HG03095 (cell line): ENCODE data around the gene DNAAF5.
"Not testable (repeated sequence)": the region's sequence is repeated elsewhere in the genome, so short reads cannot be mapped to it uniquely, and the experiment has no call there.

ENCODE experiments used
- ATAC-seq: cut with Tn5 transposase; IDR thresholded peaks from one replicate; pipeline ENCODE4 v1.9.1; 2021; ENCODE audit warnings: moderate library complexity; ENCODE audit not compliant: unreplicated experiment

Gene DNAAF5

DNA sequence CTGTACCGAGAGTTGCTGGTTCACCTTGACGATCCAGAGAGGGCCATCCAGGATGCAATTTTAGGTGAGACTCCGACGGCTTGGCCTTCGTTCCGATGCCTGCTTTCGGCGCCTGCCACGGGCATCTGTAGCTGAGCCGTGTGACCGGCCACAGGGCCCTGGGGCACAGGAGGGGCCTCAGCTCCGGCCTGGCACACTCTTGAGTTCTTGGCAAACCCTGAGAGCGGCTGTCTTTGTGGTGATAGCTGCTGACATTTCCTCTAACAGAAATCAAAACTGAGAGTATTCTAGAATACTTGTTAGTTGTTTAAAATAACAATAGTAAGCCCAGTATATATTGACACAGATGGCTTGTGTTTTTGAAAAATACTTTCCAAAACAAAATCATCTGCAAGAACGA, 53.6 kb downstream of the DNAAF5 start:
- no peak for ATAC-seq

DNA sequence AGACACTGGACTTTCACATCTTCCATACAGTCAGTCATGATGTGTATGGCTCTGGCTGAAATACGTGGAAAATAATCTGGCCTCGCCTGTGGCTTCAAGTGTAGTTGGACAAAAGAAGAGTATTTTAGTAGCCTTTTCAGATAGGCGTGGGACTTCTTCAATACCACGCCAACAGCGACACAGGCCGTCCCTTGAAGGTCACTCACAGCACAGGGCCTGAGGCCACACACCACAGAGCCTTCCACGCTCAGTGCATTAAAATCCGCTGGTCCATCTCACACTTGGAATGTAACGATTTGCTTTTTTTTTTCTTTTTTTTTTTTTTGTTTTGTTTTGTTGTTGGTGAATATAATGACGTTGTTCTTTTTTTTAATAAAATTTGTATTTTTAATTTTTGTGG, 54.0 kb downstream of the DNAAF5 start:
- no peak for ATAC-seq

DNA sequence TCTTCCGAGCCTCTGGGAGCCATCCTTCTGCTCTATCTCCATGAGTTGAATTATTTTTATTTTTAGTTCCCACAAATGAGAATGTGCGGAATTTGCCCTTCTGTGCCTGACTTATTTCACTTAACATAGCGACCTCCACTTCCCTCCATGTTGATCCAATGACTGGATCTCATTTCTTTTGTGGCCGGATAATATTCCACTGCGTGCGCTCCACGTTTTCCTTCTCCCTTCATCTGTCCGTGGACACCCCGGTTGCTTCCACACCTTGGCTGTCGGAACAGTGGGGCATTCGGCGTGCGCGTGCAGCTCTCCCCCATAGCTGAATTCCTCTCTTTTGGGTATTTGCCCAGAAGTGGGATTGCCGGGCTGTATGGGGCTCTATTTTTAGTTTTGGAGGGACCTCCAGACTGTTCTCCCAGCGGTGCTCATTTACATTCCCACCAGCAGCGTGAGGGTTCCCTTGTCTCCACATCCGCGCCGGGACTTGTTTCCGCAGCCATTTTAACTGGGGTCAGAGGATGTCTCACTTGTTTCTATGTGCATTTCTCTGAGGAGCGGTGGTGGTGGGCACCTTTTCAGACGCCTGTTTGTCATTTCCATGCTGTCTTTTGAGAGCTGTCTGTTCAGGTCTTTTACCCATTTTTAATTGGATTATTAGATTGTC, 54.8 kb downstream of the DNAAF5 start:
- ATAC-seq: no peak

DNA sequence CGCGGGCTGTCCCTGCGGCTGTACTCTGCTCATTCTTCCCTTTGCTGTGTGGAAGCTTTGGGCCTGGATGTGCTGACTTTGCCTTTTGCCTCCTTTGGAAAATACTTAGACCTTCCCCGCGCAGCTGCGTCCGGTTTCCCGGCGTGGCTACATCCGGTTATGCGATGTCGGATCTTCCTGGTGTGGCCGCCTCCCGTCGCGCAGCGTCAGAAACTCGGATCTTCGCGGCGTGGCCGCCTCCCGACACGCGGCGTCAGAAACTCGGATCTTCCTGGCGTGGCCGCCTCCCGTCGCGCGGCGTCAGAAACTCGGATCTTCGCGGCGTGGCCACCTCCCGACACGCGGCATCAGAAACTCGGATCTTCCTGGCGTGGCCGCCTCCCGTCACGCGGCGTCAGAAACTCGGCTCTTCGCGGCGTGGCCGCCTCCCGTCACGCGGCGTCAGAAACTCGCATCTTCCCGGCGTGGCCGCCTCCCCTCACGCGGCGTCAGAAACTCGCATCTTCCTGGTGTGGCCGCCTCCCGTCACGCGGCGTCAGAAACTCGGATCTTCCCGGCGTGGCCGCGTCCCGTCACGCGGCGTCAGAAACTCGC, 55.5 kb downstream of the DNAAF5 start:
- no peak for ATAC-seq

DNA sequence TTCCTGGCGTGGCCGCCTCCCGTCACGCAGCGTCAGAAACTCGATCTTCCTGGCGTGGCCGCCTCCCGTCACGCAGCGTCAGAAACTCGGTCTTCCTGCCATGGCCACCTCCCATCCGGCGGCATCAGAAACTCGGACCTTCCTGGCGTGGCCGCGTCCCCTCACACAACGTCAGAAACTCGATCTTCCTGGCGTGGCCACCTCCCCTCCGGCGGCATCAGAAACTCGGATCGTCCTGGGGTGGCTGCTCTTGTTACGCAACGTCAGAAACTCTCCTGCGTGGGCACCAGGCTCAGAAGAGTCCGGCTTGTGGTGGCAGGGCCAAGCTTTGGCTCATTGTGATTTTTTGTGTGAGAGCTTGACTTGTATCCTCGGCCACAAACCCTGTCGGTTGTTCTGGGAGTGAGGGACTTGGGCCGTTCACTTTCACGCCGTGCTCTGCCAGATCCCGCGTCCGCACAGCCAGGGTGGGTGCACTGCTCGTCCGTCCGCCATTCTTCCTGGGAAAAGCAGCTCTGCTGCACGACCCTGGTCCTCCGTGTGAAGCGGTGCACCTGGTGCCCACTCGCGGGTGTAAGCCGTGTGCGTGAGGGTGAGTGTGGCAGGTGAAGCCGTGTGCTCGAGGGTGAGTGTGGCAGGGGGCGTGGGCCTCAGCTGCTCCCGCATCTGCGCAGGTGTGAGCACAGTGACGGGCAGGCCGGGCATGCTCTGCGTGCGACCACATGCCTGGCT, 56.4 kb downstream of the DNAAF5 start:
- ATAC-seq: no peak

DNA sequence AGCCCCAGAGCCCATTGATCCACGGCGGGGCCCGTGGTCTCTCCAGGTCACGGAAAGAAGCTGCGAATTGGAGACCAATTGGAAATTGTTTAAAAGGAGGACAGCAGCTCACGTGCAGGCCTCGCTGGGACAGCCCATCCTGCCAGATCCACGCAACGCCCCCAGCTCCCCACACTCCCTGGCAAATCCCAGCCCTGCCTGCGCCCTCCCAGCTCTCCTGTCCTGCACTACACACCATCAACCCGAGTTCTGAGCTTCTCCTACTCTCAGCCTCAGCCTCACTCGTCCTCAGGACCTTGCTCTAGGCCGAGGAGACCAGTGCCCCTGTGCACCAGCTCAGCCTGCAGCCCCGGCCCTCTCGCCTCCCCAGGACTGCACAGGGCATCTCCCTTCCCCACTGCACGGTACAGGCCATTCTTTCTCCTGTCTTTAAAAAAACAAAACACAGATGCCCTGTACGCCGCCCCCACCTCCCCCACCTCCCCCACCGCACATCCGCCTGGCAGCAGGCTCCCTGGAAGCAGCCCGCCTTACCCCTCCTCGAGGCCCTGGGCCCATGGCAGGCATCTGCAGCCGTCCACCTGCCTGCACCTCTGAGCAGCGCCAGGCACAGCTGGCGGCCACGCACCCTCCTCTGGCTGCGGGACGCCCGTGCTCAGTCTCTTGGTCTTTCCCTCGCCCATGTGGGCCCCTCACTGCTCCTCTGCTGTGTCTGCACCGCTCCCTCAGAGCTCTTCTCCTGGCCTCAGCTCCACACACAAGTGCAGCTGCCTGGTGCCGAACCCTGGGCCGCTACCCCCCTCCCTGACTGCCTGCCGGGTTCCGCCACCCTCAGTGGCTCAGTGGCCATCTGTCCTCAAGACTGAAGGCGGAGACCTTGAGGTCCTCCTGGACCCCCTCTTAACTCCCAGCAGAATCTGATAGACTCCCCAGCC, 57.3 kb downstream of the DNAAF5 start:
- no peak for ATAC-seq

DNA sequence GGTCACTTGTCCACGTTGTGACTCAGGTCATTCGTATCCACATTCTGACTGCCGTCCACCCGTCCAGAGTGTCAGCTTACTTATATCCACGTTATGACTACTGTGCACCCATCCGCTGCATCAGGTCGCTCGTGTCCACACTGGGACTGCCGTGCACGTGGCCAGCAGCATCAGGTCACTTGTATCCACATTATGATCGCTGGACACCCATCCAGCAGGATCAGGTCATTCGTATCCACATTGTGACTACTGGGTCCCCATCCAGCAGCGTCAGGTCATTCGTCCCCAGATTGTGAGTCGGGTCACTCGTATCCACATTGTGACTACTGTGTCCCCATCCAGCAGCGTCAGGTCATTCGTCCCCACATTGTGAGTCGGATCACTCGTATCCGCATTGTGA, 58.5 kb downstream of the DNAAF5 start:
- ATAC-seq: no peak

DNA sequence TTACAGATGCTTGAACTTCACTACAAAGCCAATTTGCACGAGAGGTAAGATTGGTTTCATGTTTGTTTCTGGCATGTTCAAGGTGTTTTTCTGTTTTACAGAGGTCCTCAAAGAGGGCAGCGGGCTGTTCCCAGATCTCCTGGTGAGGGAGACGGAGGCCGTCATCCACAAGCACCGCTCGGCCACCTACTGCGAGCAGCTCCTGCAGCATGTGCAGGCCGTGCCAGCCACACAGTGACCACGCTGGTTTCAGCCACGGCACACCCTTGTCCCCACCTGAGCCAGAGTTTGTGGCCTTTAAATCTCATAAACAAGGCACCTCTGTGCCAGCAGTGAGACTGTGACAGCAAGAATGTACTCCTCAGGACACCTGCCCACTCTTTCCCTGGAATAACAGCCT, 58.9 kb downstream of the DNAAF5 start:
- no peak for ATAC-seq

DNA sequence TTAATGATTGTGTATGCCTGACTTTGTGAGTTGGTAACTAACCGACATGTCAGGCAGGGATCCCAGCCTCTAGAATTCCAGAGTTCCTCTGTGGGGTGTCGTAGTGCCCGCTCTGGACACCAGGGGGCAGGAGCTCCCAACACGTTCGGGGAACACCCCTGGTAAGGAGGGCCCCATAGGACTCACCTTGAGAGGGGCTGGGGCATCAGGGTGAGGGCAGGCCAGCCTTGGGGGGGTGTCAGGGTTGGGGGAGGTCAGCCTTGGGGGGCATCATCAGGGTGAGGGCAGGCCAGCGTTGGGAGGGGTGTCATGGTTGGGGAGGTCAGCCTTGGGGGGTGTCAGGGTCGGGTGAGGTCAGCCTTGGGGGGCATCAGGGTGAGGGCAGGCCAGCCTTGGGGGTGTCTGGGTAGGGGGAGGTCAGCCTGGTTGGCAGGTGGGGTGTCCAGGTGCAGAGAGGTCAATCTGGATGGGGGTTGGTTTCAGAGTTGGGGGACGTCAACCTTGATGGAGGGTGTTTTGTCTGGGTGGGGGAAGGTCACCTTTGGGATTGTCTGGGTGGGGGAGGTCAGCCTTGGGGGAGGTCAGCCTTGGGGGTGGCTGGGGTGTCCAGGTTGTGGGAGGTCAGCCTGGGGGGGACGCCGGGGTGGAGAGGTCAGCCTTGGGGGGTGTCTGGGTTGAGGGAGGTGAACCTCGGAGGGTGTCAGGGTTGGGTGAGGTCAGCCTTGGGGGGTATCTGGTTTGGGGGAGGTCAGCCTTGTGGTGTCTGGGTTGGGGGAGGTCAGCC, 60.2 kb downstream of the DNAAF5 start:
- no peak for ATAC-seq

DNA sequence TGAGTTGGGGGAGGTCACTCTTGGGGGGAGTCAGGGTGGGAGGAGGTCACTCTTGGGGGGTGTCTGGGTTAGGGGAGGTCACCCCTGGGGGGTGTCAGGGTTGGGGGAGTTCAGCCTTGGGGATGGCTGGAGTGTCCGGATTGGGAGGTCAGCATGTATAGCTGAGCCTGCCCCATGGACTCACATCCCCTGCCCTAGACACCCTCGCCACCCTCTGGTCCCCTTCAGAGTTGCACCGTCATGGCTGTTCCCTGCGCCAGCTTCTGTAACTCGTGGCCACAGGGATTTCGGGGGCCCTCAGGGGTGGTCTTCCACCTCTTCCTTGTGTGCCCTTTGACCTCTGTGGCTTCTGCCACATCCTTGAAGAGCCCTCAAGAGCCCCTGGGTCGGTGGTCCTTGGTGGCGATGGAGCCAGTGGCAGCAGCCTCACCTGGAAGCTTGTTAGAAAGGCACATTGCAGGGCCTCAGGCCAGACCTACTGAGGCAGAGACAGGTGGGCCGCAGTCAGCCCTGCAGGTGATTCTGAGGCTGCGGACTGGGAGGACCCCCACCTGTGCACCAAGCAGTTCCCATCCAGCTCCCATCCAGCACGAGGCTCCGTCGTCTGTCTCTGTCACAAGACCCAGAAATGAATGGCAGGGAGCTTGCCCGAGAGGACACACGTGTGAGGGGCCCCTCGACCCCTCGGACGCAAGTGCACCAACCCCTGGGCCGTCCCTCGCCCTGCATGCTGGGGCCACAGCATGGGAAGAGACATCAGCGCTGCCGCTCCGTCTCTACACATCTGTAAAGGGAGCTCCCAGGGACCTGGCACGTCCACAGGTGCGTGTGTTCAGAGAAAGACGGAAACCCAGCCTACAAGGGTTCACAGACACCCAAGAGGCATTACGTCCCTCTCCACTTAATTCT, 61.1 kb downstream of the DNAAF5 start:
- no peak for ATAC-seq

DNA sequence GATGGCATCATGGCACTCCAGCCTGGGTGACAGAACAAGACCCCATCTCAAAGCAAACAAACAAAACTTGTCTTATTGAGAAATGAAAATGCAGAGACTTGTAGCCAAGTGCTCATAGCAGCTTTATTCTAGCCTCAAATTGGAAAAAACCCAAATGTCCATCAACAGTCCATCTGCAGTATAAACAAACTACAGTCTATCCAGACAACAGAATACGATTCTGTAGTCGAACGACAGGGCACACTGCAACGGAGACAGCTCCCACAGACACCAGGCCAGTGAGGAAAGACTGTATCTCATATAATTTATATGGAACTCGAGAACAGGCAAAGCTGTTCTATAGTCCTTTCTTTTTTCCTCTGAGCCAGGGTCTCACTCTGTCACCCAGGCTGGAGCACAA, 65.0 kb downstream of the DNAAF5 start:
- no peak for ATAC-seq

DNA sequence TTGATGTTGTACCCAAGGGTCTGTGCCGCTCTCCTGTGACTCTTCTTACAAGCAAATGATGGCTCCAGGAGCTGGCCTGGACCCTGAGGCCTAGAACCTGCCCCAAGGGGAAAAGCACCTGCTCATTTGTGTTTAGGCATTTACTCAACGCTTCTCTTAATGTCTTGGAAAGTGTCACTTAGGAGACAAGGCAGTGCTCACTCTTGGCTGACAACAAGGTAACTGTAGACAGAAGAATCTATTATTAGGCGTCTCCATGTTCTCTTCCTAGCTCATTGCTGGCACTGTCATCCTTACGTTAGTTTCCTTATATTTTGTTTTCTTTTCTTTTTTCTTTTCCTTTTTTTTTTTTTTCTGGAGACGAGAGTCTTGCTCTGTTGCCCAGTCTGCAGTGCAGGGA, 67.7 kb downstream of the DNAAF5 start:
- ATAC-seq: no peak

DNA sequence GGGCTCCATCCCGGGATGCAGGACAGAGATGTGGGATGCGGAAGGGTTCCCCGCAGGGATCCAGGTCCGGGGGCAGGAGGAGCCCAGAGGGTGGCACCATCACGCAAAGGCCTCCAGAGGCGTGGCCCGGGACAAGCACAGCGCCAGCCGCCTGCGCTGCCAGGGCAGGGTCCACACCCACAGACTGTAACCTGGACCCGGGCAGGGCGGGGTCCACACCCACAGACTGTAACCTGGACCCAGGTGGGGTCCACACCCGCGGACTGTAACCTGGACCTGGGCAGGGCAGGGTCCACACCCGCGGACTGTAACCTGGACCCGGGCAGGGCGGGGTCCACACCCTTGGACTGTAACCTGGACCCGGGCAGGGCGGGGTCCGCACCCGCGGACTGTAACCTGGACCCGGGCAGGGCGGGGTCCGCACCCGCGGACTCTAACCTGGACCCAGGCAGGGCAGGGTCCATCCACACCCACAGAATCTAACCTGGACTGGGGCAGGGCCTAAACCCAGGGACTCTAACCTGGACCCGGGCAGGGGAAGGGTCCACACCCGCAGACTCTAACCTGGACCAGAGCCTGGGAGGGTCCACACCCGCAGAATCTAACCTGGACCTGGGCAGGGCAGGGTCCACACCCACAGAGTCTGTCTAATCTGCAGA, 68.3 kb downstream of the DNAAF5 start:
- ATAC-seq: no peak

DNA sequence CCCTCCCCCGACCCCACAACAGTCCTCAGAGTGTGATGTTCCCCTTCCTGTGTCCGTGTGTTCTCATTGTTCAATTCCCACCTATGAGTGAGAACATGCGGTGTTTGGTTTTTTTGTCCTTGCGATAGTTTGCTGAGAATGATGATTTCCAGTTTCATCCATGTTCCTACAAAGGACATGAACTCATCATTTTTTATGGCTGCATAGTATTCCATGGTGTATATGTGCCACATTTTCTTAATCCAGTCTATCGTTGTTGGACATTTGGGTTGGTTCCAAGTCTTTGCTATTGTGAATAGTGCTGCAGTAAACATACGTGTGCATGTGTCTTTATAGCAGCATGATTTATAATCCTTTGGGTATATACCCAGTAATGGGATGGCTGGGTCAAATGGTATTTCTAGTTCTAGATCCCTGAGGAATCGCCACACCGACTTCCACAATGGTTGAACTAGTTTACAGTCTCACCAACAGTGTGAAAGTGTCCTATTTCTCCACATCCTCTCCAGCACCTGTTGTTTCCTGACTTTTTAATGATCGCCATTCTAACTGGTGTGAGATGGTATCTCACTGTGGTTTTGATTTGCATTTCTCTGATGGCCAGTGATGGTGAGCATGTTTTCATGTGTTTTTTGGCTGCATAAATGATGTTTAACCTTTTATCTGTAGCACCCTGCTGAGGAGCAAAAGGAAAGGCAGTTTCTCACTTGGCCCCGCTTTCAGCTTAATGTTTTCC, 70.1 kb downstream of the DNAAF5 start:
- ATAC-seq: not testable (repeated sequence)

DNA sequence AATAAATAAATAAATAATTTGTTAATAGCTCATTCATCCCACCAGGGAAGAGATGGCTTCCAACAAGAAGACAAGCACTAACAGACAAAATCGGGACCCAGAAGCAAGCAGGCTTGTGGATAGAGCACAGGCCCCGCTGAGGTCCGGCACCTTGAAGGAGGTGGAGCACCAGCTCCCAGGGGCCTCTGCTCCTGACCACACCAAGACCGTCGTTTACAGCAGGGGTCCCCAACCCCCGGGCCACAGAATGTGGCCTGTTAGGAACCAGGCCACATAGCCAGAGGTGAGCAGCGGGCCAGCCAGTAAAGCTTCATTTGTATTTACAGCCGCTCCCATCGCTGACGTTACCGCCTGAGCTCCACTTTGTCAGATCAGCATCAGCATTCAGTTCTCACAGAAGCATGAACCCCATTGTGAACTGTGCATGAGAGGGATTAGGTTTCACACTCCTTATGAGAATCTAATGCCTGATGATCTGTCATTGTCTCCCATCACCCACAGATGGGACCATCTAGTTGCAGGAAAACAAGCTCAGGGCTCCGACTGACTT, 72.5 kb downstream of the DNAAF5 start:
- no peak for ATAC-seq

DNA sequence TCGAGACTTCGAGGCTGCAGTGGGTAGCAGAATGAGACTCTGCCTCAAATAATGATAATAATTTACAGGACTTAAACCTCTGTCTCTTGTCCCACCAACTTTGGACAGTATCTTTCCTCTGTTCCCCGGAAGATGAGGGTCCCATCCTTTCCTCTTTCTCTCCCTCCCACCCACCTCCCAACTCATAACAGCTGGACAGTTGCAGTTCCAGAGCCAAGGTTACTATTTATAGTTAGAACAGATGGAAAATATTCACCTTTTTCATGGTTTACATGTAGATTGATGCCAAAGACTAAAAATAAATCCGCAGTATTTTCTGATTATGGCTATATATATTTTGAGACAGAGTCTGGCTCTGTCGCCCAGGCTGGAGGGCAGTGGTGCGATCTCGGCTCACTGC, 74.2 kb downstream of the DNAAF5 start:
- ATAC-seq: no peak

DNA sequence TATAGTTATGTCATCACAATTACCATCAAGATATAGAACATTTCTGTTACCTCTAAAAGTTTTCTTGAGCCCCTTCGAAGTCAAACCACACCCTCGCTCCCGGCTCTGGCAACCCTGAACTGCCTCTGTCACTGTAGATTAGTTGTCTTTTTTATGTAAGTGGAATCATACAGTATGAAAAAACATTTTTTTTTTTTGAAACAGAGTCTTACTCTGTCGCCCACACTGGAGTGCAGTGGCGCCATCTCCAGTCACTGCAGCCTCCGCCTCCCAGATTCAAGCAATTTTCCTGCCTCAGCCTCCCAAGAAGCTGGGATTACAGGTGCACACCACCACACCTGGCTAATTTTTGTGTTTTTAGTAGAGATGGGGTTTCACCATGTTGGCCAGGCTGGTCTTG, 74.9 kb downstream of the DNAAF5 start:
- not testable (repeated sequence) for ATAC-seq

DNA sequence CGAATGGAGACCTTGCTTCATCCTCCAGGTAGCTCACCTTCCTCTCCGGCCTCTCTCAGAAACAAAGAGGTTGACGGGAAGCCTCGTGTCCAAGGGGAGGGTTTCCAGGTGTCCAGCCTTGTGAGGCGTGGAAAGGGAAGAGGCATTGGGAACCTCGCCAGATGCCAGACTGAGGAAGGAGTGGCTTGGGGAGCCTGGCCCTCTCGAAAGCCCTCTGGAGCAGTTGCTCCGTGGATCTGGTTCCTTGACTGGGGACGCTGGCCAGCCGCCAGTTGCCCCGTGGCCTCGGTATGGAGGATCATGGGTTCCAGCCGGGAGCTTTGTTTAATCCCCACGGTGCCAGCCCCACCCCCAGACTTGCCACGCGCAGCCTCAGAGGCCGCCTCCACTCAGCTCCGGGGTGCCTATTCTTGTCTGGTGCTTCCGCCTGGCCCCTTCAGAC, 75.5 kb downstream of the DNAAF5 start:
- ATAC-seq: no peak
